Measurements from ENCODE around the gene NEUROG1. TPM values are rescaled to one million over a fixed set of nuclear protein-coding genes. Genes with fewer than 3 reads are reported as not detected.

The NEUROG1 gene
- total RNA-seq, 4 donors from 2014 or later: not detected

- no peaks in the 10 kb centered on the region for H3K9me3 ChIP-seq
- H3K4me1 ChIP-seq: peaks cover 0 to 9% of the 10 kb centered on the region in 2 donors
- DNase-seq: no peak
- intact Hi-C loops (cut with DNase I; ENCODE audit: low total_unique reads): no loop called here
- H3K36me3 ChIP-seq: no peaks in the 10 kb centered on the region
- H3K27me3 ChIP-seq: peaks cover 2 to 26% of the 10 kb centered on the region in 2 donors
- TF ChIP-seq CTCF (IDR thresholded peaks at IDR 0.05) (no peak), POLR2A (IDR thresholded peaks at IDR 0.05) (no peak)
- no peak overlapping the region for H3K4me3 ChIP-seq
- no peak overlapping the region for H3K27ac ChIP-seq
These were observed 41.6 kb downstream of the NEUROG1 start for GRCh38 chr5:135494196-135494595.

- no peaks in the 10 kb centered on the region for H3K9me3 ChIP-seq
- intact Hi-C loops (cut with DNase I; ENCODE audit: low total_unique reads): no loop called here
- H3K4me1 ChIP-seq: peaks cover 0 to 15% of the 10 kb centered on the region in 2 donors
- H3K4me3 ChIP-seq: no peak overlapping the region
- H3K27ac ChIP-seq: no peak overlapping the region
- peaks cover 4 to 29% of the 10 kb centered on the region in 2 donors for H3K27me3 ChIP-seq
- H3K36me3 ChIP-seq: no peaks in the 10 kb centered on the region
- no peak for DNase-seq
- TF ChIP-seq POLR2A (IDR thresholded peaks at IDR 0.05): no peak
- TF ChIP-seq CTCF (IDR thresholded peaks at IDR 0.05): no peak
These were observed 42.2 kb downstream of the NEUROG1 start for GRCh38 chr5:135493406-135494180.

- Histone ChIP-seq H3K27me3 (peaks cover 4 to 34% of the 10 kb centered on the region in 2 donors), H3K4me3 (no peak overlapping the region), H3K36me3 (no peaks in the 10 kb centered on the region), H3K4me1 (peaks cover 0 to 15% of the 10 kb centered on the region in 2 donors), H3K27ac (no peak overlapping the region), H3K9me3 (no peaks in the 10 kb centered on the region)
- no peak for TF ChIP-seq POLR2A (IDR thresholded peaks at IDR 0.05)
- no peak for TF ChIP-seq CTCF (IDR thresholded peaks at IDR 0.05)
- no peak for DNase-seq
- intact Hi-C loops (cut with DNase I; ENCODE audit: low total_unique reads): no loop called here
These were observed 43.5 kb downstream of the NEUROG1 start for GRCh38 chr5:135492319-135492626.

- Histone ChIP-seq H3K4me3 (no peak overlapping the region), H3K27me3 (peaks cover 4 to 34% of the 10 kb centered on the region in 2 donors), H3K27ac (no peak overlapping the region), H3K9me3 (no peaks in the 10 kb centered on the region), H3K4me1 (peaks cover 0 to 15% of the 10 kb centered on the region in 2 donors), H3K36me3 (no peaks in the 10 kb centered on the region)
- intact Hi-C loops (cut with DNase I; ENCODE audit: low total_unique reads): no loop called here
- no peak for DNase-seq
- TF ChIP-seq CTCF (IDR thresholded peaks at IDR 0.05) (no peak), POLR2A (IDR thresholded peaks at IDR 0.05) (no peak)
These were observed 44.0 kb downstream of the NEUROG1 start for GRCh38 chr5:135491552-135492318.

GRCh38 chr5:135491038-135491551 is 44.7 kb downstream of the NEUROG1 start:
- Histone ChIP-seq H3K4me3 (no peak overlapping the region), H3K4me1 (peaks cover 0 to 15% of the 10 kb centered on the region in 2 donors), H3K36me3 (no peaks in the 10 kb centered on the region), H3K27ac (no peak overlapping the region), H3K9me3 (no peaks in the 10 kb centered on the region), H3K27me3 (peaks cover 4 to 34% of the 10 kb centered on the region in 2 donors)
- no peak for DNase-seq
- intact Hi-C loops (cut with DNase I; ENCODE audit: low total_unique reads): no loop called here
- no peak for TF ChIP-seq CTCF (IDR thresholded peaks at IDR 0.05)
- TF ChIP-seq POLR2A (IDR thresholded peaks at IDR 0.05): no peak
